Measurements from ENCODE around the gene FOXL2NB.

The FOXL2NB gene

DNA sequence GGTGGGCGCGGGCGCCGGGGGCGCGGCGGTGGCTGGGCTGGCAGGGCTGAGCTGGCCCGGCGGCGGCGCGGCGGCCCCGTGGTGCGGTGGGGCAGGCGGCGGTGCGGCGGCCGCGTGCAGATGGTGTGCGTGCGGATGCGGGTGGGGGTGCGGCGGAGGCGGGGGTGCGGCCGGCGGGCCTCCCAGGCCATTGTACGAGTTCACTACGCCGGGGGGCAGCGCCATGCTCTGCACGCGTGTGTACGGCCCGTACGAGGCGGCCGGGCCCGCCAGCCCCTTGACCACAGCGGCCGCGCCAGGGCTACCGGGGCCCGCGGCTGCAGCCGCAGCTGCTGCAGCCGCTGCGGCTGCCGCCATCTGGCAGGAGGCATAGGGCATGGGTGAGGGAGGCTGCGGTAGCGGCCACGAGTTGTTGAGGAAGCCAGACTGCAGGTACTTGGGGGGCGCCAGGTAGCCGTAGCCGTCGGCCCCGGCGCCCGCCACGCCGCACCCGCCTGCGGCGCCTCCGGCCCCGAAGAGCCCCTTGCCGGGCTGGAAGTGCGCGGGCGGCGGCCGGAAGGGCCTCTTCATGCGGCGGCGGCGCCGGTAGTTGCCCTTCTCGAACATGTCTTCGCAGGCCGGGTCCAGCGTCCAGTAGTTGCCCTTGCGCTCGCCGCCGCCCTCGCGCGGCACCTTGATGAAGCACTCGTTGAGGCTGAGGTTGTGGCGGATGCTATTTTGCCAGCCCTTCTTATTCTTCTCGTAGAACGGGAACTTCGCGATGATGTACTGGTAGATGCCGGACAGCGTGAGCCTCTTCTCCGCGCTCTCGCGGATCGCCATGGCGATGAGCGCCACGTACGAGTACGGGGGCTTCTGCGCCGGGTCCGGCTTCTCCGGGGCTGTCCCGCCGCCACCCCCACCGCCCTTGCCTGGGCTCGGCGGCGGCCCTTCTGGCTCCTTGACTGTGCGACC lies 1.0 kb upstream of the FOXL2NB start:
- peak; percentile 72 for DNase-seq

DNA sequence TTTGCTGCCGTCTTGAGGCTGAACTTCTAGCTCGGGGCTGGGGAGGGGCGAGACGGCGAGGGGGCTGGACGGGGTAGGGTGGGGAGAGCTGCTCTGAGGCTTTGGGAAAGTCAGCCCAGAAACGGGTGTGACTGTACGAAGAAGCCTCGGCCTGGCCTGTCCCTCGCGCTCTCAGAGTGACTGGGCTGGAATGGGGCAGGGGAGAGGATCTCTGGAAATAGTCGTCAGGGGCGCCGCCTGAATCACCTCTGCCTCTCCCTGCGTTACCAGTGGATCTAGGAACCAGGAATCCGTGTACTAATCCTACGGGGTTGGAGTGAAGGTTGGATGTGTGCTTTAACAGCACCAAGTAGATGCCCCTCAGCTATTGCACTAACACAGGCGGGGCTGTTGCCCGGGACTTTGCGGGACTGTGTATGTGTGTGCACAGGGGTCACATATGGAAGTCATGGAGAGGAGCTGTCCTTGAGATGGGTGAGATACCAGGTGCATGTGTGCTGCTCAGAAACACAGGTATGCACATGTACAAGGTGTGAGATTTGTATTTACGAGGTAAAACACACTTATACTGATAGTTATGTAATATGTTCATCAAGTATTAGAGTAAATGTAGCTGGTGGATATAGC lies 591 bp downstream of the FOXL2NB start:
- no peak for DNase-seq

DNA sequence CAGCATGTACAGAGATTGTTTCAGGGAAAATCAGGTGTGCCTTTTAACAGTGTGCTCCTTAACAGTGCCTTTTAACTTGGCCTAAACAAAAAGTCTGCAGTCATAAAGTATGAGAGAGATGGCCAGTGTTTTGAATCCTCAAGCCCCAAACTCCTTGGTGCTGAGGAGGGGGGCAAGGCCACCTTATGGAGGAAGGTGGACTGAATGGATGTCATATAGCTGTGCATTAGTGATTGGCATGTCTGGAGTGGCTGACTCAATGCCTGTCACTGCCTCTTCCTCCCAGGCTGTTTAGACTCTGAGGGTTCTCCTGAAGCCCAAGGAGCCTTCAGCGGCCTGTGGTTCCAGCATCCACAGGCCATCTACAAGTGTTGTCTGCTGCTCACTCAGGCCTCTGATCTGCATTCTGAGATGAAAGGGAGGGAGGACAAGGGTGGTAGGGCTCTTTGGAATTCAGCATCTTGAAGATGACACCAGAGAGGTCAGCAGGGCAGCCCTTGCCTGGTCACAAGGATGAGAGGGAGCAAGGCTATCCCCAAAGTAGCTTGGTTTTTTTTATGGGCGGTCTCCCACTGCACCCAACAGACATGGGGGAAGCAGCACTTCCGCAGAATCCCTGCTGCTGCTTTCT lies 1.5 kb downstream of the FOXL2NB start:
- no peak for DNase-seq

DNA sequence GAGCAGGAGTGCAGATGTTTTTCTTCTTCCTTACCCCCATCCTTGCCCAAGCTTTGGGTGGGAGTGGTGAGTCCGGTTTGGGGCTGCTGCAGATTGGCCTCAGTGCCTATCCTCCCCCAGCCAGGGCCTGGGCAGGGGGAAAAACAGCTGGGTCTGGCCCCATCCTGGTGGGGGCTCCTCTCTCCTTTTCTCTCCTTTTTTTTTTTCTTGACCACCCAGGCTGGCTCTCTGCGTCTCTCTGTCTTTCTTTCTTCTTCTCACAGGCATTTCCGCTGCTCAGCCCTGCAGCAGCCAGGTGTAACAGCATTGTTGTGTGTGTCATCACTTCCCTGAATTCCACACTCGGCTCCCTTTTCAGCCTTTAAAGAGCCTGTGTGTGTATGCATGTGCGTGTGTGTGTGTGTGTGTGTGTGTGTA lies 2.0 kb downstream of the FOXL2NB start:
- no peak for DNase-seq

DNA sequence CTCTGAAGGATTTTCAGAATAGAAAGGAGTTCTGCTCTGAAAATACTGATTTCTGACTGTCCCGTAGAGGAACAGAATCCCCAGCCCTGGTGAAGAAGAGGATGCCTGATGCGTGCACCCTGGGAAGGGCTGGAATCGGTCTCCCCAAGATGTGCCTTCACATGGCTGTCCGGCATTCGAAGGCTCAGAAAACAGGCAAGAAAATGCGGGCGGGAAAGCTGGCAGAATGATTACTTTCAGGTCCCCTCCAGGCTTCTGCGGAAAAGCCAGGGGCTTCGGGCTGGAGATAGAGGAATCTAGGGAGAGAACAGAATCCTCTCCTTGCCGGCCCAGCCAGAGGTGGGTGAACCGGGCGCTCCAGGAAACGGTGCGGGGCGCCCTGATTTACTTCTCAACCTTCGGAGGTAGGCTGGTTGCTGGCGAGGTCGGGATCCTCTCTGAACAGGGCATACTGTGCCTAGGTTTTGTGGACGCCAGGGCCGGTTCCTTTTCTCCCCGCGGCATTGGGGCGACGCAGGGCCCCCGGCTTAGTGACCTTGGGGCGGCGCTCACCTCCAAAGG lies 2.5 kb downstream of the FOXL2NB start:
- DNase-seq, result no peak

DNA sequence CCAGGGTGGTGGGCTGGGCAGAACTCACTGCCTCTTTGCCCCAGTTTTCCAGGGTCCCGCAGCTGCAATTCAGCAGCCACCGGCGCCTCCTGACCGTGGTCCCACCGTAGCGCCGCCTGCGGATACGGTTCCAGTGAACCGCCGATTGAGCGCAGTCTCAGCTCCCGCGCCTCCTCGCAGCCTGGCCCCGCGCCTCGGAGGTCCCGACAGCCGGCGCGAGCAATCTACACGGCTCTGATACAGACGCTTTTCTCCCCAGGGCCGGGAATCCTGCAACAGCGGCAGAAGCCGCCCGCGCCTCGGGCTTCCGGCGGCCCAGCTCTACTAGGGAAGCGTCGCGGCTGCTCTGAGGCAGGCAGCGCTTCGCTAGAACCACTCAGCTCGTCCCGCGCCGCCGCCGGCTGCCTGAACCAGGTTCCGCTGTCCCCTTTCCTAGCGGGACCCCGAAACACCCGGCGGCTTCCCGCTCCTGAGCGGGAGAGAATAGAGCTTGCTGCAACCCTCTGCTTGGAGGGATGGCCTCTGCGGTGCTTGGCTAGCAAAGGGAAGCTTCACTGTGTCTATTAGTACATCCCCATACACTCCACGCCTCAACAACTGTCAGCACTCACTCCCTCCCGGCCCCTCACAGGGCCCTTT lies 3.1 kb downstream of the FOXL2NB start:
- DNase-seq, result no peak

DNA sequence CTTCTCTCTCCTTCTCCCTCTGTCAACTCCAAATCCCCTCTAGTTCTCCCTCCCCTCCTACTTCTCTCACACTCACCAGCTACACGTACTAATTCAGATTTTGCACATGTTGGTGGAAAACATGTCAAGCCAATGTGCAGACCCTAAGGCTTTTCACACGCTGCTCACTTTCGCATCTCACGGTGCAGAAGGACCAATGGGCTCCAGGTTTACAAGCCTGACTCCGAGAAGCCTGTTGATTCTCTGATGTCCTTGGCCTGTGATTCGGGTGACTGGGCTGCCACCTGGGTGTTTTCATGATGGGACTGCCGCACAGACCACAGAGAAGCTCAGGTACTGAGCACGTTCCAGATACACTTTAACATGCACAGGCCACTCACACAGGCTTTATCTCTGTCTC lies 3.7 kb downstream of the FOXL2NB start:
- no peak for DNase-seq

DNA sequence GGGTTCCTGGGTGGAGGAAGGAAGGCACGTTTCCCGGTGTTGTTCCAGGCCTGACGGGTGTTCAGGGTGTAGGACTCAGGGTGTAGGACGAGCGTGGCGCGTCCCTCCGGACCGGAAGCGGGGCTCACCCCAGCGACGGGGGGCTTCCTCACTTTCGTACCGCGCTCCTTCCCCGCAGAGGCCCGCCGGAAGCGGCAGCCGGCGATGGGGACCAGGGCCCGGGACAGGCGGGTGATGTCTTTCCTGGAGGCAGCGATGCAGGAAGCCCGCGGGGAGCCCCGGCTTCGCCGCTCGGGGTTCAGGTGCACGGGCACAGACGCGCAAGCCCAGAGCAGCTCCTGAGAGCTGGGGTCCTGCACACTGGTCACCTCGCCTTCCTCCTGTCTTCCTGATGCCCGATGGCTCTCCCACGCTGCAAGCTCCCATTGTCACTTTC lies 13.4 kb downstream of the FOXL2NB start:
- DNase-seq, result no peak

DNA sequence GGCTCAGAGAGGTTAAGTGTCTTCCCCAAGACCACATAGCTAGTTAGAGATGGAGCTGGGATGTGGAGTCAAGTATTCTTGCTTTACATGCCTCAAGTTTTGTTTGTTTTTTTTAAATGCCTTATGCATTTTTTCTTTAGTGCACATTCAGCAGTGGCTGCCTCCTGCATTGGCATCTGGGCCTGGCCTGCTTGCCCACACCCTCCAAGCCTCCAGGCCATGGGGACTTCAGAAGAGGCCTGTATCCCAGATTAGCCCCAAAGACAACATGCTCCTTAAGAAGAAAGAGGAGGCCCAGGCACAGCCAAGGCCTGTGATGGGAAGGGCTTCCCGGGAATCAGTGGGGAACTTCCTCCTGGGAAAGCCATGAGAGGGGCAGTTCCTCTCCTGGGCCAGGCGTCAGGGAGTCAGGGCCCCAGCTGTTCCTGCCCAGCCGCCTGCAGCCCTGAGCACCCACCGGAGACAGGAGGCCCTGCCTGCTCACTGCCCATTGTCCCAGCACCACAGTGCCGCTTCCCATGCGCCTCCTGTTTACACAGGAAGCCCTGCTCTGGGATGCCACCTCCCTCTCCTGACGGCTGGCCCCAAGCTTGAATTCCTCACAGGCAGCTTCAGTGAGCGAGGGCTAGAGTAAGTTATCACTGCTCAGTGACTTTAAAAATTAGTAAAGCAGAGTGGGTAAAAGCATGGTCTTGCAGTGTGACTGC lies 16.0 kb downstream of the FOXL2NB start:
- DNase-seq, result no peak

DNA sequence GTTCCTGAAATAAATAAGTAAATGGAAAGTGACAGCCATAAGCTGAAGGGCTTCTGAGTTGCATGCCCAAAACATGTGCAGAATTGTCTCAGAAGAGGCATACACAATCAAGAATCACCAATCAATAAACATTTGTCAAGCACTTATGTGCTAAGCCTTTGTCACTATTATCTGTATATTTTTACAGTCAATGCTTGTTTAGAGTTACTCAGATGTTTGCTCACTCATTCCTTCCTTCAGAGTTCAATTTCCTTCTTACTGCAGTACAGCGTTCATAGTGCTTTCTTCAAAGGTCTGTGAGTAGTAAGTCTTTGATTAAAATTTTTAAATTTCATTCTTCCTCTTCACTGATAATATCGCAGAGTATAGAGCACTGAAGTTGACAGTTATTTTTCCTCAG lies 17.2 kb downstream of the FOXL2NB start:
- no peak for DNase-seq

DNA sequence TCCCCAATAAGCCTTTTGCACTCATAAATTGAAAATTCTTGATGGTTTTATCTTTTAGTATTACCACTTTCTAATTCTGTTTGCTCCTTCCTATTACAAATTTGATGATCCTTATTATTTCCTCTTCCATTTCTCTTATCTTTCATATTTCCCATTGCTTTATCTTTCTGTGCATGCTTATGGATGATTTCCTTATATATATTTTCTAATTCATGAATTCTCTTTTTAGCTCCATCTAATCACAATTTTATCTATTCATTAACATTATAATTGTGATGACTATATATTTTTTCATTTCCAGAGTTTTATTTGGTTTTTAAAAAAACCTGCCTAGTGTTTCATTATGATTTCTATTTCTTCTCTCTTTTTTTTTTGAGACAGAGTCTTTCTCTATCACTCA lies 17.9 kb downstream of the FOXL2NB start:
- DNase-seq, result no peak

DNA sequence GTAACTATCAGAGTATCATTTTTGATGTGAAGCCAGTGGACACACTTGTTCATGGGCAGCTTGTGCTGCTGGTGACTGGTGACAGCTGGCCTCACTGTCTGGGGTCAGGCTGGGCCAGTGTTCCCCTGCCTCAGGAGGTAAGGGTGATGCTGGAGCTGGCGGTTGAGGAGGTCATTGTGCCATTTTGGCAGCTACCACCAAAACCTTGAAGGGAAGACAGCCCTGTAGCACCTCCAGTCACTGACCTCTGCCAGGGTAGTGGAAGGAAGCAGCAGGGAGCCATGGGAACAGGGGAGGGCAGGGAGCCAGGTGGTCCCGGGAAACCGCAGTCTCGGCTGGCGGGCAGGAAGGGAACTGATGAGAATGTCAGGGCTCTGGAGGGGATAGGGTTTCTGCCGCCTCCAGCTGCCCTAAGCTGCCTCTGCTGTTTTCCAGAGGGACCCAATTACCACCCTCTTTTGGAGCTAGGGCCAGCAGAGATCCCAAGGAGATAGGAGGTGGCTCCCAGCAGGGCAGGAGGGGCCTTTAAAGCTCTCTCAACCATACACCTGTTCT lies 24.8 kb downstream of the FOXL2NB start:
- DNase-seq, result no peak

DNA sequence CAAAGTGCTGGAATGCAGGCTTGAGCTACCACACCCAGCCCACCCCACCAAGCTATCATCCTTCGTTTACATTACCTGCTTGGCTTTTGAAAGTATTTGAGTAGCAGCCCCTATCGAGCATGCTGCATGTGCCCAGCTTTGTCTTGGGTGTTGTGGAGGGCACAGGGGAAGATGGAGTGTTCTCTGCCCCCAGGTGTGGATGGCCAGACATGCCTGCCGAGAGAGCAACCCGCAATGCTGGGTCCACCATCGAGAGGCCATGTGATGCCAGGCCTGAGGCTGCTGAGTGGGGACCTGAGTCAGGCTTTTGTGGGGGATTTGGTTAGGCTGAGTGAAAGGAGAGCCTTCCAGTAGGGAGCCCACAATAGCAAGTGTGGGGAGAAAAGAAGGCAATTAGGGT lies 25.9 kb downstream of the FOXL2NB start:
- DNase-seq, result no peak

DNA sequence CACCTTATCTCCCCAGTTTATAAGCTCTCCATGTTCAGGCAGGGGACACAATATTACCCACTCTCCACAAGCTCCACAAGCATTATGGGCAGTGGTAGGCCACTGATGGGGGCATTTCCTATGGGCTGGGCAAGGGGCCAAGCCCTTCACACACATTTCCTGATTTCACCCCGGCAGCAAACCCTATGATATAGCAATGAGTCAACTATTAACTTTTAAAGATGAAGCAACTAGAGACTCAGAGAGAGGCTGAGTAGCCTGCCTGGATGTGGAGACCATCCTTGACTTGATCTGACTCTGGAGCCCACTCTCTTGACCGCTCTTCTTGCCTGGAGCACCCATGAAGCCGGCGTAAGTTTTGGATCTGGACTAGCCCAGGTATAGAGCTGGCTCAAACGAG lies 27.4 kb downstream of the FOXL2NB start:
- DNase-seq, result no peak

DNA sequence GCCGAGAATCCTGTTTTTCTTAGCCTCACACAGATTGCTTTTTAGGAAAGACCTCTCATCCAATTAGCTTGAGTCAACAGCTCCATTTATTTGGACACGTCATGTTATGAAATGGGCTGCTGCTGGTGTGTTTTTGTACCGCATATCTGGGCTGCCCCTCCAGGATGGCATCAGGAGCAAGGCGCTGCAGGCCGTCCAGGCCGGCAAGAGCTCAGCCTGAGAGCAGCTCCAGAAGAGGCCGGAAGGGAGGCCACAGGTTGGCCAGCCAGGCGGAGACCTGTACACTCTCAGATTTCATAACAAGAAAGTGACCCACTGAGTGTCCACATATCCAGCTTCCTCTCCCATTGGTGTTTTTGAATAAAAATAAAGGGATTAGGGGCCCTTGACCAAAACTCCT lies 28.3 kb downstream of the FOXL2NB start:
- no peak for DNase-seq

DNA sequence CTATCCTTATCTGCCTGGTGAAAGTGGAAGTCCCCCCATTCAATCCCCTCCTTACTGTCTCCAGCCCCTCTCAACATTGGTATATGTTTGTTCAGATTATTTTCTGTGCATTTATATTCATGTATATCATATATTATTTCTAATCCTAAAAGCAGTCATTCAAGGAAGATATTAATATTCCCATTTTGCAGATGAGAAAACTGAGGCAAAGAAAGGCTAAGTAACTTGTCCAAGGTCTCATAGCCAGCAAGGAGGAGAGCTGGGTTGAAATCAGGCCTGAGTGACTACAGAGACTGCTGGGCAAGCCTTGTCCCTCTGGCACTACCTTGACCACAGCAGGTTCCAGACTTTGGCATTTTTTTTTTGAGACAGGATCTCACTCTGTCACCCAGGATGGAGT lies 29.0 kb downstream of the FOXL2NB start:
- no peak for DNase-seq

DNA sequence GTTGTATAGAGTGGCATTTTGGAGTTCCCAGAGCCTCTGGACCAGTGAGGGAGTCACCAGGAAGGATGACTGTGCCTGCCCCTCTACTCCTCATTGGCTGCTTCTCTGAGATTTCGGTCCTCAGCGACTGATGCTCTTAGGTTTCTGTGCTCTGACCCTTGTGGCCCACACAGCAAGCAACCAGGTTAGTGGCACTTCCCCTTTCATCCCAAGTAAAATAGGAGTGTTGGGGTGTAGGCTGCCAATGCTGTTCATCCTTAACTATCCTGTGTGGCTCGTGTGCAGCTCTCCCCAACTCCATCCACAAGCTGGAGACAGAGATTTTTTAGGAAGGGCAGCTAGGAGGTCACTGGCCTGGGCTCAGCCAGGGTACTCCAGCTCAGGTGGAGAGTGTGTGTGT lies 37.8 kb downstream of the FOXL2NB start:
- DNase-seq, result no peak

DNA sequence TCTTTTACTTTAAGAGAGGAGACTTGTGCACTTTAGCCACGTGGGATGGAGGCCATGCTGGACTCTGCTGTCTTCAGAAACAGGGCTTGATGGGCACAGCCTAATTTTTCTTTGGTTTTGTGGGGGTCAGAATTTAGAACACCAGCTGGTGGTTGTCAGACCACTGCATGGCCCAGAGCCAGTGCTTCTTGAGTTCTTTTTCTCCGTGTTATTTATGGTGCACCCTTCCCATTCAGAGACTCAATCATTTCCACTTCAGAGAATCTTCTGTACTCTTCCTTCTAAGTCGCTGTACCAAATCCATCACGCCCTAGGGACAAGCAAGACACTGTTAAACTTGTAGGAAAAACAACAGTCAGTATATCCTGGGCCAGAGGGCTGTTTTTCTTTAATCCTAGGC lies 38.9 kb downstream of the FOXL2NB start:
- DNase-seq, result no peak

DNA sequence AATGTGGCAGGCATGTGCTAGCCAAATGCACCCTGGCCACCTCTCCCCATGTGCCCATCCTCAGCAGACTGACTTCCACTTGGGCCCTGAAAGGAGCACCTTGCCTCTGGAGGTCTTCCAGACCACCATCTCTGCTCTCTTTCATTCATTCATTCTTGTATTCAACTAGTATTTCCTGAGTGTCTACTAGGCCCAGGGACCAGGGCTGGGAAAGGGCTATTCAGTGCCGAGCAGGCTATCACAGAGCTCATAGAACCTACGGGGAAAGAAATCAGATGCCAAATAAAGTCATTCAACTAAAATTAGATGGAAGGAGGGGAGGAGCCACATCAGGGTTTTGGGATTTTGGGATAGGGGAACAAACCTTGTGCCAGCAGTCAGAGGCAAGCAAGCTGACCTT lies 40.2 kb downstream of the FOXL2NB start:
- no peak for DNase-seq

DNA sequence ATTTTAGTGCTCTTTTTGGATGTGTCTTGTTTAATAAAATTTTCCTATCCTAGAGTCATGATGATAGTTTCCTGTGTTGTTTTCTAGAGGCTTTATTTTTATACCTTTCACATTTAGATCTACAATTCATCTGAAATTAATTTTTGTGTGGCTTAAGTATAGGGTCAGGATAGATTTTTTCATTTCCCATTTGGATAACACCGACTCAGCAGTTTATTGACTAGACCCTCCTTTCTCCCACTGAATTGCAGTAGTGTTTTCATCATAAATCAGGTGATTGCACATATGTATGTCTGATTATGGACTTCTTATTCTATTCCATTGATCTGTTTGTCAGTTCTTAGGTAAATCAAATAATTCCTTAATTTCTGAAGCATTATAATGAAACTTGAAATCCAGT lies 48.7 kb downstream of the FOXL2NB start:
- no peak for DNase-seq

All from COR-L47 (cell line).